ENCODE results near the gene ANGEL1.

ANGEL1 gene

DNA sequence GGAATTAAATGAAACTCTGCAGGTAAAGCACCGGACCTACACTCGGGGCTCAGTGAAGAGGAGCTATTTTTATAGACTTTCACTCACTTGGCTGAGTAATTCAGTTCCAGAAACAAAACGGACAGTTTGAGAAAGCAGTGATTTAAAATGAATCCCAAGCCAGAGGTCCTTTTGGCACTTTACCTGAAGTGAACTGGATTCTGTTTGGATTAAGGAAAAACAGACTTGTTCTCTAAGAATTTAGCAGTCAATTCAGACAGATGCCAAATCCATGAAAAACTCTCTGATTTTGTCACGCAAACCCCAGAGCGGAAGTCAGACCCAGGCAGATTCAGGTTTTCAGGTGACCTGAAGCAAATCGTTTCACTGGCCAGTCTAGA is 56.3 kb downstream of the ANGEL1 start:
- no peak for TF ChIP-seq TAF1 (IDR thresholded peaks at IDR 0.05; ENCODE audit: borderline replicate concordance, insufficient read depth, low read length)
- TF ChIP-seq FOXP2 (optimal IDR thresholded peaks at IDR 0.05; ENCODE audit: borderline replicate concordance, extremely low read depth, extremely low read length, insufficient read depth), result no peak
- no peak for TF ChIP-seq POLR2AphosphoS5 (IDR thresholded peaks at IDR 0.05; ENCODE audit: low read depth, low read length)

DNA sequence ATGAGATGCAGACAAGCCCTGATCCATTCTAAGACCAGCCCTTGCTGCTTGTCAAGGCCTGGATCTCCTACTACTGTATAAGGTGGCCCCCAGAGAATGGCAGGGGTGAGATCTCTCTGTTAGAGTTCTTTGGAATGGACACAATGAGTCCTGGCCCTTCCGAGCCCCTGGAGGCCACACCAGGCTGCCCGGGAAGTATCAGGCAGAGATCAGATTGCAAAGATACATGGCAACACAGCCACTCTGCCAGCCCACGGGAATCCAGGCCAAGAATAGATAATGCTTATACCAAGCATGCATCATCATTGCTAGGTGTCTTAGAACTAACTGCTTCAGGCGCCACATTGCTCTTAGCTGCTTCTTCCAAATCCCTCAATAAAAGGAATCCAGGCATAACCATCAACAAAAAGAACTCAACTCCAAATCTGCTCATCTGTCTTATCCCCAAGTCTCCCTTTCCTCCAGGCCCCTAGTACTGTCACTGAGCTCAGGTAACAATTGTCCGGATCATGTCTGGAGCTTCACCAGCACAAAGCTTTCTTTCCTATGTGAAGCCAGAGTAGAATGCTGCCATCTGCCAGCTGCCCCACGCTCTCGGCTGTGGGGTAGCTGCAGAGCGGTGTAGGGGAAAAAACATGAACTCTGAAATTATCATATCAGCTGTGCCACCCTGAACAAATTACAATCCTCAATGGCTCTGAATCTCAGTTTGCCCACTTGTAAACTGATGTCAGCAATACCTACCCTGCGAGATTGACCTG is 56.9 kb downstream of the ANGEL1 start:
- TF ChIP-seq TAF1 (IDR thresholded peaks at IDR 0.05; ENCODE audit: borderline replicate concordance, insufficient read depth, low read length) (no peak), SIN3A (IDR thresholded peaks at IDR 0.05; ENCODE audit: borderline replicate concordance, insufficient read depth, low read length) (no peak), POLR2AphosphoS5 (IDR thresholded peaks at IDR 0.05; ENCODE audit: low read depth, low read length) (no peak), FOXP2 (optimal IDR thresholded peaks at IDR 0.05; ENCODE audit: borderline replicate concordance, extremely low read depth, extremely low read length, insufficient read depth) (no peak)
- TF ChIP-seq, protein P1, sequence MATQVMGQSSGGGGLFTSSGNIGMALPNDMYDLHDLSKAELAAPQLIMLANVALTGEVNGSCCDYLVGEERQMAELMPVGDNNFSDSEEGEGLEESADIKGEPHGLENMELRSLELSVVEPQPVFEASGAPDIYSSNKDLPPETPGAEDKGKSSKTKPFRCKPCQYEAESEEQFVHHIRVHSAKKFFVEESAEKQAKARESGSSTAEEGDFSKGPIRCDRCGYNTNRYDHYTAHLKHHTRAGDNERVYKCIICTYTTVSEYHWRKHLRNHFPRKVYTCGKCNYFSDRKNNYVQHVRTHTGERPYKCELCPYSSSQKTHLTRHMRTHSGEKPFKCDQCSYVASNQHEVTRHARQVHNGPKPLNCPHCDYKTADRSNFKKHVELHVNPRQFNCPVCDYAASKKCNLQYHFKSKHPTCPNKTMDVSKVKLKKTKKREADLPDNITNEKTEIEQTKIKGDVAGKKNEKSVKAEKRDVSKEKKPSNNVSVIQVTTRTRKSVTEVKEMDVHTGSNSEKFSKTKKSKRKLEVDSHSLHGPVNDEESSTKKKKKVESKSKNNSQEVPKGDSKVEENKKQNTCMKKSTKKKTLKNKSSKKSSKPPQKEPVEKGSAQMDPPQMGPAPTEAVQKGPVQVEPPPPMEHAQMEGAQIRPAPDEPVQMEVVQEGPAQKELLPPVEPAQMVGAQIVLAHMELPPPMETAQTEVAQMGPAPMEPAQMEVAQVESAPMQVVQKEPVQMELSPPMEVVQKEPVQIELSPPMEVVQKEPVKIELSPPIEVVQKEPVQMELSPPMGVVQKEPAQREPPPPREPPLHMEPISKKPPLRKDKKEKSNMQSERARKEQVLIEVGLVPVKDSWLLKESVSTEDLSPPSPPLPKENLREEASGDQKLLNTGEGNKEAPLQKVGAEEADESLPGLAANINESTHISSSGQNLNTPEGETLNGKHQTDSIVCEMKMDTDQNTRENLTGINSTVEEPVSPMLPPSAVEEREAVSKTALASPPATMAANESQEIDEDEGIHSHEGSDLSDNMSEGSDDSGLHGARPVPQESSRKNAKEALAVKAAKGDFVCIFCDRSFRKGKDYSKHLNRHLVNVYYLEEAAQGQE (IDR thresholded peaks at IDR 0.05; ENCODE audit: insufficient read depth in 1 of 2, low read depth in 2 of 2, low read length in 2 of 2), result no peak

DNA sequence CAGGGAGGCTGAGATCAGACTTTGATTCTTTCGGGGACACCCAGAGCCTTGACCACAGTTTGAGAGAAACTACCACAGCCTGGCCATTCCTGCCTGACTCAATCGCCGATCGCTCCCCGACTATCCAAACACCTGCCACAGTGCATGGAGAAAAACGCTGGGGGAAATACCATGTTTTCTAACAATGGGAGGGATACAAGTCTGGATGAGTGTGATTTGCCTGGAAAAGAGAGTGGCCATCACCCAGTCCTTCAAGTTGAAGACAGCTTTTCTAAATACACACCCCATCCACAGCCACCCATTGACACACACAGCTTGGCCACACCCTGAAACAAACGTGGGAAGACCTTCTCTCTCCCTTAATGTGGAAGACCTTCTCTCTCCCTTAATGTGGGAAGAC is 58.1 kb downstream of the ANGEL1 start:
- TF ChIP-seq TAF1 (IDR thresholded peaks at IDR 0.05; ENCODE audit: borderline replicate concordance, insufficient read depth, low read length), result no peak
- TF ChIP-seq FOXP2 (optimal IDR thresholded peaks at IDR 0.05; ENCODE audit: borderline replicate concordance, extremely low read depth, extremely low read length, insufficient read depth), result no peak
- no peak for TF ChIP-seq SIN3A (IDR thresholded peaks at IDR 0.05; ENCODE audit: borderline replicate concordance, insufficient read depth, low read length)
- no peak for TF ChIP-seq POLR2AphosphoS5 (IDR thresholded peaks at IDR 0.05; ENCODE audit: low read depth, low read length)
- TF ChIP-seq, protein P1 (IDR thresholded peaks at IDR 0.05; ENCODE audit: insufficient read depth in 1 of 2, low read depth in 2 of 2, low read length in 2 of 2), result no peak

- TF ChIP-seq, protein P1 (IDR thresholded peaks at IDR 0.05; ENCODE audit: insufficient read depth in 1 of 2, low read depth in 2 of 2, low read length in 2 of 2), result no peak
- TF ChIP-seq POLR2AphosphoS5 (IDR thresholded peaks at IDR 0.05; ENCODE audit: low read depth, low read length), result no peak
- TF ChIP-seq FOXP2 (optimal IDR thresholded peaks at IDR 0.05; ENCODE audit: borderline replicate concordance, extremely low read depth, extremely low read length, insufficient read depth), result no peak
- TF ChIP-seq SIN3A (IDR thresholded peaks at IDR 0.05; ENCODE audit: borderline replicate concordance, insufficient read depth, low read length), result no peak
- TF ChIP-seq TAF1 (IDR thresholded peaks at IDR 0.05; ENCODE audit: borderline replicate concordance, insufficient read depth, low read length), result no peak
Observed at GRCh38 chr14:76753541-76754198, 59.0 kb downstream of the ANGEL1 start.

DNA sequence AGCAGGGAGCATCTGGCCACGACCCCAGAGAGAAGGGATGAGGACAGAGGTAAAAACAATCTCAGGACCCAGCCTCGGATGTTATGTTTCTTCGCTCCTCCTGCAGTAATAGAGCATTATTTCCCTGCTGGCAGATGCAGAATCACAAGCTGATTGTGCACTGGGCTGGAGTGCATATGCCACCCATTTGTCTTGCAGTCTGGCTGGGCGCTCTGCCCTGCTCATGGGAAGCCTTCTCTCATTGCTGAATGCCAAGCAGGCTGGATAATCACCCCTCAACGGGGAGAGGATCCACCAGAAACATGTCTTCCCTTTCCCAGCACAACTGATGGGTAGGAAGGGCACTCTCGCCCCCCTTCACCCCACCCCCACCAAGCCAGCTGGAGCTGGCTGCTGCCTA is 59.9 kb downstream of the ANGEL1 start:
- no peak for TF ChIP-seq TAF1 (IDR thresholded peaks at IDR 0.05; ENCODE audit: borderline replicate concordance, insufficient read depth, low read length)
- TF ChIP-seq, protein P1 (IDR thresholded peaks at IDR 0.05; ENCODE audit: insufficient read depth in 1 of 2, low read depth in 2 of 2, low read length in 2 of 2), result no peak
- no peak for TF ChIP-seq POLR2AphosphoS5 (IDR thresholded peaks at IDR 0.05; ENCODE audit: low read depth, low read length)
- TF ChIP-seq SIN3A (IDR thresholded peaks at IDR 0.05; ENCODE audit: borderline replicate concordance, insufficient read depth, low read length), result no peak
- TF ChIP-seq FOXP2 (optimal IDR thresholded peaks at IDR 0.05; ENCODE audit: borderline replicate concordance, extremely low read depth, extremely low read length, insufficient read depth), result no peak

Data from PFSK-1 (cell line).